GM19468 (cell line): ENCODE data around the gene RETN.
"Not testable (repeated sequence)": the region's sequence is repeated elsewhere in the genome, so short reads cannot be mapped to it uniquely, and the experiment has no call there.

Experiments
- ATAC-seq: cut with Tn5 transposase; IDR thresholded peaks from one replicate; pipeline ENCODE4 v1.9.1; 2021; ENCODE audit warnings: mild to moderate bottlenecking, moderate library complexity, moderate number of reproducible peaks; ENCODE audit not compliant: unreplicated experiment; ENCODE audit errors: extremely low read depth

The RETN gene

DNA sequence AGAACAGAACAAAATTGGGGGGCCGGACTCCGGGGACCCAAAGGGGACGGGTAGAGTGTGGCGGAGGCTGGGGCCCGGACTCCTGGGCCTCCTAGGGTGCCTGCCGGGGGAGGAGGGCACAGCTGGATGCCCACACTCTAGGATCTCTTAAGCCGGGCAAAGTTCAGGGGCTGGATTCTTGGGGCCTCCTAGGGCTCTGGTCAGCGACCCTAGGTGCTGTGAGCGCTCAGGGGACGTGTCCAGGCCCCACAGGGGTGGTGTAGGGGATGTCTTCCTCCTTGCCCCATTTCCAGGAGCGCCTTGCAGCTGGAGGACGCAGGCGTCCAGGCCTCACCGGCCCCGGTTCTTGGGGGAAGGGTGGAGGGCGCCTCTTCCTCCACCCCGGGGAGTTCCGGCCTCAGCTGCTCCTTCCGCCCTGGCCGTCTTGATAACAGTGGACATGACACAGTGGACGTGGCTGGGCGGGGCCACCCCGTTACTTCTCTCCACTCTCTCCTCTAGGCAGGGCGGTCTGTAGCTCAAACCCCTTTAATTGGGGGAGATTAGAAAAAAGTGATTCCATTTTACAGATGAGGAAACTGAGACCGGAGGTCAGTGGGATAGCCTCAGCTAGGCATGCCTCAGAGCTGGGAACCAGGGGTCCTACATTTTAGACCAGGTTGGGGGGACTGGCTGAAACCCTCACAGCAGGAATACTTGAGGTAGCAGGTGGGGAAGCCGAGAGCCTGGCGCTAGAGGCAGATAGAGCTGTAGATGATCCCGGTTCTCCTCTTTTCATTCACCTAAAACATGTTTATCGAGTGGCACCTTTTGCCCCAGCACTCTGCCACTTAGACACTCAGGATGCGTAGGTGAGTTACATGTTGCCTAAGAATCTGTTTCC, 31.2 kb upstream of the RETN start:
- no peak for ATAC-seq

DNA sequence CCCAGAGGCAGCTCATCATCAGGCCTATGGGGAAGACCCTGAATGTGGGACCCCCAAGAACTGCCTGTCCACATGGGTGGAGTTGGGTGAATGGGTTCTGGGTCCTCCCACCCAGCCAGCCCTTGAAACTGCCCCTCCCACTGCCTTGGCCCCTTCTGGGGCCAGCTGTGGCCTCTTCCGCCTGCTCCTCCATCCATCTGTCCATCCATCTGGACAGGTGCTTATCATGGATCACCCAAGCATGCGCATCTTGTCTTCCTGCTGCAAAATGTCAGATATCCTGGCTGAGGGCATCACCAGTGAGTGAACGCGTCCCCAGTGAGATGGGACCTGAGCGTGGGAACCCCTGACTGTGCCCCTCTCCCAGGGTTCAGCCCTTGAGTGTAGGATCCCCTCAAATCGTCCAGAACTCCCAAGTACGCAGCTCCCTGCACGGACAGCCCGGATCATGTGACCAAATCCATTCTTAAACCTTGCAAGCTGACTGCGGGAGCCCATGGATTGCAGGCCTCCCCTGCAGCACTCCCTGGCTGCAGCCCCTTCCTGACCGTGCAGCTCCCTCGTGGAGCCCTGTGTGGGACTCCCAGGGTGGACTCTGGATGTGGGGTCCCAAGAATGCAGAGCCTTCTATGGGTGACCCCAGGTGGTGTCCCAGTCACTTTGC, 29.9 kb upstream of the RETN start:
- no peak for ATAC-seq

DNA sequence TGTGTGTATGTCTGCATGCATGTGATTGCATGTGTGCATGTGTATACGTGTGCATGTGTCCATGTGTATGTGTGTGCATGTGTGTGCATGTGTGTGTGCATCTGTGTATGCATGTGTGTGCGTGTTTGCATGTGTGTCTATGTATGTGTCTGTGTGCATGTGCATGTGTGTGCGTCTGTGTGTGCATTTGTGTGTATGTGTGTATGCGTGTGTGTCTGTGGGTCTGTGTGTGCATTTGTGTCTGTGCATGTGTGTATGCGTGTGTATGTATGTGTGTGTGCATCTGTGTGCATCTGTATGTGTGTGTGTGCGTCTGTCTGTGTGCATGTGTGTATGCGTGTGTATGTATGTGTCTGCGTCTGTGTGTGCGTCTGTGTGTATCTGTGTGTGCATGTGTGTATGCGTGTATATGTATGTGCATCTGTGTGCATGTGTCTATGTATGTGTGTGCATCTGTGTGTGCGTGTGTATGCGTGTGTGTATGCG, 28.9 kb upstream of the RETN start:
- no peak for ATAC-seq

DNA sequence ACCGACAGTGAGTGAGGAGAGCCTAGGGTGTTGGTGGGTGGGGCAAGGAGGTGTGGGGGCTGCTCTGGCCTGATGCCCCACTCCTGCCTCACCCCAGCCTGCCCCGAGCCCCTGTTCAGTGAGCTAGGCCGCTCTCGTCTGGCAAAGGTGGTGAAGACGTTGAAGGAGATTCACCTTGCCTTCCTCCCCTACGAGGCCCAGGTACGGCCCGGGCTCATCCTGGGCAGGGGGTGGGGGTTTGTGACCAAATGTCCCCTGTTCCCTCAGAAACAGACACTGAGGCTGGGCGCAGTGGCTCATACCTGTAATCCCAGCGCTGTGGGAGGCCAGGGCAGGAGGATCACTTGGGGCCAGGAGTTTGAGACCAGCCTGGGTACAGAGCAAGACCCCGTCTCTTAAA, 28.0 kb upstream of the RETN start:
- no peak for ATAC-seq

DNA sequence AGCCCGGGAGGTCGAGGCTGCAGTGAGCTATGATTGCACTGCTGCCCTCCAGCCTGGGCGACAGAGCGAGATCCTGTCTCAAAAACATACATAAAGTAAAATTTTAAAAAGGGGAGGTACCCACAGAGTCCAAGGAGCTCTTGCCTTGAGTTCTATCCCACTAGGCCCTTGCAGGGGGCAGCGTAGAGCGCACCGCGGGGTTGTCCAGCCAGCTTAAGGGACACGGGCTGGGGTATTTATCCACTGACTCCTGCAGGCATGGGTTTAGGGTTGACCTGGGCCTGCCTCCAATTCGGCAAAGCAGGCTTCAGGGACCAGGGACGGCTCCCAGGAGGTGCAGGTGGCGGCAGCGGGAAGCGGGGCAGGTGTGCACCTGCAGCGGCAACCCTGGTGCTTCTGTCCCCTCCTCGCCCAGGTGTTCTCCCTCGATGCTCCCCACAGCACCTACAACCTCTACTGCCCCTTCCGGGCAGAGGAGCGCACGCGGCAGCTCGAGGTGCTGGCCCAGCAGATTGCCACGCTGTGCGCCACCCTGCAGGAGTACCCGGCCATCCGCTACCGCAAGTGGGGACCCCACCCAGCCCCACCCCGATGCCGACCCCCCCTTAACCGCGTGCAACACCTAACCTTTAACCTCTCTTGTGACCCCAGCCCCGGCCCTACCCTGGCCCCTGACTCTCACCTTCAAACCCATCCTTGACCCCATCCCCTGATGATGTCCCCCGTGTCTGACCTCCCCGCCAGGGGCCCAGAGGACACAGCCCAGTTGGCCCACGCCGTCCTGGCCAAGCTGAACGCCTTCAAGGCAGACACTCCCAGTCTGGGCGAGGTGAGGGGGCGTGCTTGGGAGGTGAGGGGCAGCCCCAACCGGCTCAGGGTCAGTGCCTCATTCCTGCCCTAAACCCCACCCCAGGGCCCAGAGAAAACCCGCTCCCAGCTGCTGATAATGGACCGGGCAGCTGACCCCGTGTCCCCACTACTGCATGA, 27.3 kb upstream of the RETN start:
- no peak for ATAC-seq

DNA sequence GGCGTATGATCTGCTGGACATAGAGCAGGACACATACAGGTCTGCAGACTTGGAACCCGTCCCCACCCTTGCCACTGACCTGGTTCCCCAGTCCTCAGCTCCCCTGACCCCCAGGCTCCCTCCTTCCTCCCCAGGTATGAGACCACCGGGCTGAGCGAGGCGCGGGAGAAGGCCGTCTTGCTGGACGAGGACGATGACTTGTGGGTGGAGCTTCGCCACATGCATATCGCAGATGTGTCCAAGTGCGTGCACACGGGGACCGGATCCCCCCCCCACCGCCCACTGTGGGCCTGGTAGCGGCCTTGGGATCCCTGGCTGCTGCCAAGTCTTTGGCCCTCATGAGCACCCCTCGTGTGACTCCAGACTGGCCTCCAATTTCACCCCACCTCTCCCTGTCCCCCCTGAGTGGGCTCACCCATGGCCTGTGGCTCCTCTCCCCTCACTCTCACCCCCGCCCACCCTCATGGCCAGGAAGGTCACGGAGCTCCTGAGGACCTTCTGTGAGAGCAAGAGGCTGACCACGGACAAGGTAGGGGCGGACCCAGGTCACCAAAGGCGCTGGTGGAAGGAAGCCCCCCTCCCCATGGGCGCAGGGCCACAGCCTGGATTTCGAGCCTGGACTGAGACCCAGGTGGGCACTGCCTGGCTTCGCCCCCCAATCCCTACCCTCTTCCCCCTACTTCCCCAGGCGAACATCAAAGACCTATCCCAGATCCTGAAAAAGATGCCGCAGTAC, 26.4 kb upstream of the RETN start:
- ATAC-seq, result no peak

DNA sequence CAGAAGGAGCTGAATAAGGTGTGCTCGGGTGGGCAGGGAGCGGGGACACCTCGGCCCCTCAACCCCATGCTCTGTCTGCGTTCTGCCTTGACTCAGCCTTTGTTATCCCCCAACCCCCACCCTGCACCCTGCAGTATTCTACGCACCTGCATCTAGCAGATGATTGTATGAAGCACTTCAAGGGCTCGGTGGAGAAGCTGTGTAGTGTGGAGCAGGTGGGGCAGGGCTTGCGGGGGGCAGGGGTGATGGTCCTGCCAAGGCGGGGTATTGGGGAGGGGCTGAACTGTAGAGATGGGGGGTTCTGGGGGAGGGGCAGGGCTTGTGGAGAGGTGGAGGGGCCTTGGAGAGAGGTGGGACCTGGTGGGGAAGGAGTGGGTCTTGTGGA, 25.8 kb upstream of the RETN start:
- ATAC-seq, result no peak

DNA sequence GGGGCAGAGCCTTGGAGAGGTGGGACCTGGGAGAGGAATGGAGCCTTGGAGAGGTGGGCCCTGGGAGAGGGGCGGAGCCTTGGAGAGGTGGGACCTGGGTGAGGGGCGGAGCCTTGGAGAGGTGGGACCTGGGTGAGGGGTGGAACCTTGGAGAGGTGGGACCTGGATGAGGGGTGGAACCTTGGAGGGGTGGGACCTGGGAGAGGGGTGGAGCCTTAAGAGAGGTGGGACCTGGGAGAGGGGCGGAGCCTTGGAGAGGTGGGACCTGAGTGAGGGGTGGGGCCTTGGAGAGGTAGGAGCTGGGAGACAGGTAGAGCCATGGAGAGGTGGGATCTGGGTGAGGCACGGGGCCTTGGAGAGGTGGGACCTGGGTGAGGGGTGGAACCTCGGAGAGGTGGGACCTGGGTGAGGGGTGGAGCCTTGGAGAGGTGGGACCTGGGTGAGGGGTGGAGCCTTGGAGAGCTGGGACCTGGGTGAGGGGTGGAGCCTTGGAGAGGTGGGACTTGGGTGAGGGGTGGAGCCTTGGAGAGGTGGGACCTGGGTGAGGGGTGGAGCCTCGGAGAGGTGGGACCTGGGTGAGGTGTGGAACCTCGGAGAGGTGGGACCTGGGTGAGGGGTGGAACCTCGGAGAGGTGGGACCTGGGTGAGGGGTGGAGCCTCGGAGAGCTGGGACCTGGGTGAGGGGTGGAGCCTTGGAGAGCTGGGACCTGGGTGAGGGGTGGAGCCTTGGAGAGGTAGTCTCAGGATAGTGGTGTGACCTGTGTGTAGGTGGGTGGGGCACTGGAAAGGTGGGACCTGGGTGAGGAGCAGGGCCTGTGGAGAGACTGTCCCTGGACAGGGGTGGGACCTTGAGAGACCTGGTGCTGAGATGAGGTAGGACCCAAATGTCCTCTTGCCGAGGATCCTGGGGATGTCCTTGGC, 25.0 kb upstream of the RETN start:
- not testable (repeated sequence) for ATAC-seq

DNA sequence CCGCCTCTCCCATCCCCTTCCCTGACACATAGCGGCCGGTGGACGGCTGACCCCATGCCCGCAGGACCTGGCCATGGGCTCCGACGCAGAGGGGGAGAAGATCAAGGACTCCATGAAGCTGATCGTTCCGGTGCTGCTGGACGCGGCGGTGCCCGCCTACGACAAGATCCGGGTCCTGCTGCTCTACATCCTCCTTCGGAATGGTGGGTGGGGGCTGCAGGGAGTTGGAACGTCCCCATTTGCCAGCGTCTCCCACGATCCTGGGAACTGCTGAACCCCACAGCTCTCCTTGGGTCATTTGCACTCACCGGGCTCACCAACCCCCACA, 24.3 kb upstream of the RETN start:
- ATAC-seq, result no peak

DNA sequence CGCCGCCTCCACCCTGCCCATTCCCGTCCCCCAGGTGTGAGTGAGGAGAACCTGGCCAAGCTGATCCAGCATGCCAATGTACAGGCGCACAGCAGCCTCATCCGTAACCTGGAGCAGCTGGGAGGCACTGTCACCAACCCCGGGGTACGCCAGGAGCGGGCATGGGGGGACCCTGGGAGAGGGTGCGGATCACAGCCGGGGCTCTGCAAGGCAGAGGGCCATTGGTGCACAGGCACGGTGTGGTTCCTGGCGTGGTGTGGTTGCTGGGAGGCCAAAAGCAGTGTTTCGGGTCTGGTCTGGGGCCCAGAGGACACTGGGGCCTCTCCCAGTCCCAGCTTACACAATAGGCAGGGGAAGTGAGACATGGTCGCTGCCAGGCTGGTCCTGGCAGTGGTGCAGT, 23.7 kb upstream of the RETN start:
- no peak for ATAC-seq

DNA sequence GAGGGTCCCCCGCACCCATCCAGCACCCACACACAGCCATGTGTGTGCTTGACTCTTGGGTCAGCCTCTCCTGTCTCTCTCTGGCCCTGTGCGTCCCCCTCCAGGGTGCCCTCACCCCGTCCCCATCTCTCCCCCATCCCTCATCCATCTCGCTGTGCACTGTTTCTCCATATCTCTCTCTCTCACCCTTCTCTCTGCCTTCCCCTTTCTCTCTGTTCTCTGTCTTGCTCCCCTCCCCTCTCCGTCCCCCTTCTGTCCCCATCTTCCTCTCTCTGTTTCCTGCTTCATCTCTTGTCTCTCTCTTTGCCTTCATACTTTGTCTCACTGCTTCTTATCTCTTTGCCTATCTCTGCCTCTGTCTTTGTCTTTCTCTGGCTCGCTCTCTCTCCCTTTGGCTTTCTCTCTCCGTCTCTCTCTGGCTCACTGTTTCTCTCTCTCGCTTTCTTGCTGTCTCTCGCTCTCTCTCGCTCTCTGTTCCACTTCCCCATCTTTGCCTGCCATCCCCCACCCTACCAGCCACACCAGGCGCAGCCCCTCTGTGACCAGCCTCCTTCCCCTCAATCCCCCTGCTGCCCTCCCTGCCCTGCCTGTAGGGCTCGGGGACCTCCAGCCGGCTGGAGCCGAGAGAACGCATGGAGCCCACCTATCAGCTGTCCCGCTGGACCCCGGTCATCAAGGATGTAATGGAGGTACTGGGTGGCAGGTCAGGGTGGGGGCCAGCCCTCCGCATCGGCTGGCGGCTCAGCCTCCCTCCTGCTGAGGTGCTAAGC, 23.0 kb upstream of the RETN start:
- ATAC-seq, result no peak

DNA sequence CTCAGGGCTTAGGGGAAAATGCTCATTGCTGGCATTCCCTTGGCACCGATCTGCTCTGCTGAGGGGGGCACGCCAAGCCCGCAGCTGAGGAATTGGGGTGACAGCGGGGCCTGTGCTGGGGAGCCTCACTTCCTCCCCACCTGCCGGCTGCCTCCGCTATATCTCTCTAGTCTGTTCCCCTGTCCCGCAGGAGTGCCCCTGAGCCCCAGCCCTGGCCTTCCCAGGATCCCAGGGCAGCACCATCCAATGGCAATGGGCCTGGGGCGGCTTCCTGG, 22.5 kb upstream of the RETN start:
- ATAC-seq, result no peak

DNA sequence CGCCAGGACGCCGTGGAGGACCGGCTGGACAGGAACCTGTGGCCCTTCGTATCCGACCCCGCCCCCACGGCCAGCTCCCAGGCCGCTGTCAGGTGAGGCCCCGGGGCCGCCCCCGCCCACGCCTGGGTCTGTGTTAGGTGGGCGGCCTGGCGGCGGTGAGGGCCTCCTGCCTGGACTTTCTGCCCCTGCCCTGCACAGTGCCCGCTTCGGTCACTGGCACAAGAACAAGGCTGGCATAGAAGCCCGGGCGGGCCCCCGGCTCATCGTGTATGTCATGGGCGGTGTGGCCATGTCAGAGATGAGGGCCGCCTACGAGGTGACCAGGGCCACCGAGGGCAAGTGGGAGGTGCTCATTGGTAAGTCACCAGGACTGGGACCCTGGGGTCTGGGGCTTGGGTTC, 21.7 kb upstream of the RETN start:
- no peak for ATAC-seq

DNA sequence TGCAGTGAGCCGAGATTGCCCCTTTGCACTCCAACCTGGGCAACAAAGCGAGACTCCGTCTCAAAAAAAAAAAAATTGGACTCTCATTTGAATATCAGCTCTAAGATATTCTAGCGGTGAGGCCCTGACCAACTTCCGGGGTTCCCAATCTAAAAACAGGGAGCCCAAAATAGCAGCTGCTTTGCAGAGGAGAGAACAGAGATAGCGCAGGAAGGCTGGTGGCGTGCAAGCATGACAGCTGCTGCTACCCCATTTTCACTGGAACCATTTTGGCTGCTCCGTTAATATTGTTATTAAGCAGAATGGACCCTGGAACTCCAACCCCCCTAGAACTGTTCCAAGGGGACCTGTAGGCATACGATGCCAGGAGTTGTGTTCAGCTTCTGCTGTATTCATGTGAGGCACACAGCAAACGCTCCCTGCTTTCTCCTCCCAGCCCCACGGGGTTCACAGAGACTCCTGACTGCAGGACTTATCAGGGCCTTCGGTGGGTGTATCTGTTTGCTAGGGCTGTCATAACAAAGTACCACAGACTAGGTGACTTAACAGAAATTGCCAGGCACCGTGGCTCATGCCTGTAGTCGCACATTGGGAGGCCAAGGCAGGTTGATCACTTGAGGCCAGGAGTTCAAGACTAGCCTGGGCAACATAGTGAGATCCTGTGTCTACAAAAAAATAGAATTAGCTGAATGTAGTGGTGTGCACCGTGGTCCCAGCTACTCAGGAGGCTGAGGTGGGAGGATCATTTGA, 20.4 kb upstream of the RETN start:
- ATAC-seq, result no peak

DNA sequence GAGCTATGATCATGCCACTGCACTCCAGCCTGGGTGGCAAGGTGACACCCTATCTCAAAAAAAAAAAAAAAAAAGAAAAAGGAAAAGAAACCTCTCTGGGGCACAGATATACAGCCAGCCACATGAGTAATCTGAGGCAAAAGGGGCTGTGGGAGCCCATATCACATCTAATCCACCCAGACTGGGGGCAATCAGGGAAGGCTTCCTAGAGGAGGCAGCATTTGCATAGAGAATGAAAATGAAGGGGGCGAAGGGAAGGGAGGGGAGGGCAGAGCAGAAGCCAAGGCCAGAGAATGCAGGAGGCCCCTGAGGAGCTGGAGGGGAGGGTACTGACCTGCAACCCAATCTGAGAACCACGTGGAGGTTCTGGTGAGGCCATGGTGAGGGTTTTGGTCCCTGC, 18.7 kb upstream of the RETN start:
- ATAC-seq, result no peak

DNA sequence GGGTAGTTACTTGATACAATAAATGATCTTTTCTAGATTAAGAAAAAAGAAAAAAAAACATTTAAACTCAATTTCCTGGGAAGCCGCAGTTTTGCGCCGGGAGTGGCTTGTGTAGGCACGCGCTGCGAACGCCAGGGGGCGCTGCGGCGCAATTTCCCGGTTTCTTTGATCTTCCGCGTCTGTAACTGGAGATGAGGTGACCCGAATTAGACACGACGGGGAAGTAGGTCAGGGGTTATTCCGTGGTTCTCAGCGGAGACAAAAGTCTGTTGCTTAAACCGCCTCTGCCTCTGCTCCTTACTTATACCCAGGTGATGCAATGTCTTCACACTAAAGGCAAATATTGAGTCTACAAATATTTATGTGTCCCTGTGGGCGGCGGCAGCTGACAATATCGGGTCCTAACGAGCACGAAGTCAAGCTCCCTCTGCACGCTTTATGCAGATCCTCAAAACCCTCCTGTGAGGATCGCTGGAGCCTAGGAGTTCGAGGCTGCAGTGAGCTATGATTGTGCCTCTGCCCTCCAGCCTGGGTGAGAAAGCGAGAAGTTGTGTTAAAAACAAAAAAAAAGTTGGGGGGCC, 16.7 kb upstream of the RETN start:
- ATAC-seq, result no peak

DNA sequence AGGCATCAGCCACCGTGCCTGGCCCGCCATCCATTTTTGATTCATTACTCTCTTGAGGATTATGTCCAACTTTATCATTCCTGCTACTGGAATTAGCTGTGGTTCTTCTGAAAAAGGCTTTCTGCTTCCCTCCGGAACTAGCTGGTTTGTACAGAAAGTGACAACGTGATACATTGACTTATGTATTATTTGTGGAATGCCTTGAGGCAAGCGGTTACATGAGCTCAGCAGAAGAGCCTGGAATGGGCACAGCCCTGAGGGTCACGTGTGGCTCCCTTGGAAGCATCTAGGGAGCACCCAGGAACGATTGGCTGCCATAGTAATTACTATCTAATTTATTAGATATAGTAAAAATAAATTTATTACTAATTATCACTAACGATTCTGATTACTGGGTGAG, 14.4 kb upstream of the RETN start:
- no peak for ATAC-seq
